KMS-11 (cell line): ENCODE results near the gene WDFY1.

Experiments
- H2AFZ ChIP-seq: fragments of 200-600 bp; sonication (generic); 2 replicates; pipeline ENCODE4 v1.6.1; 2016; ENCODE audit warnings: antibody characterized with exemption, mixed run types, low read depth
- H3K27ac ChIP-seq: fragments of 200-600 bp; sonication (generic); 2 replicates; pipeline ENCODE4 v1.6.1; 2016; ENCODE audit warnings: mild to moderate bottlenecking, mixed run types
- H3K27me3 ChIP-seq: fragments of 200-600 bp; sonication (generic); 2 replicates; pipeline ENCODE4 v1.6.1; 2017; ENCODE audit warnings: mild to moderate bottlenecking, low read depth, mixed run types, moderate library complexity; ENCODE audit not compliant: insufficient read depth
- H3K36me3 ChIP-seq: fragments of 200-600 bp; sonication (generic); 2 replicates; pipeline ENCODE4 v1.6.1; 2017; ENCODE audit warnings: mild to moderate bottlenecking, mixed run types; ENCODE audit not compliant: insufficient read depth
- H3K4me1 ChIP-seq: fragments of 200-600 bp; sonication (generic); 2 replicates; pipeline ENCODE4 v1.6.1; 2016; ENCODE audit warnings: mild to moderate bottlenecking, low read depth, mixed run types; ENCODE audit not compliant: poor library complexity, severe bottlenecking
- H3K4me2 ChIP-seq: fragments of 200-600 bp; sonication (generic); 2 replicates; pipeline ENCODE4 v1.7.0; 2016; ENCODE audit warnings: mild to moderate bottlenecking, mixed run types
- H3K4me3 ChIP-seq: fragments of 200-600 bp; sonication (generic); IDR thresholded peaks from 2 replicates; pipeline ENCODE4 v1.6.1; 2017; ENCODE audit warnings: low read depth, low read length, mixed read lengths; ENCODE audit not compliant: insufficient read depth
- H3K79me2 ChIP-seq: fragments of 200-600 bp; sonication (generic); 2 replicates; pipeline ENCODE4 v1.6.1; 2016; ENCODE audit warnings: low read depth, mixed run types; ENCODE audit not compliant: insufficient read depth
- H3K9ac ChIP-seq: fragments of 200-600 bp; sonication (generic); 2 replicates; pipeline ENCODE4 v1.6.1; 2016; ENCODE audit warnings: mild to moderate bottlenecking, mixed run types
- H4K20me1 ChIP-seq: fragments of 200-600 bp; sonication (generic); 2 replicates; pipeline ENCODE4 v1.6.1; 2016; ENCODE audit warnings: mild to moderate bottlenecking, mixed run types; ENCODE audit not compliant: insufficient read depth
- TF ChIP-seq, protein P1 (sequence below): fragments of 200-600 bp; sonication (generic); conservative IDR thresholded peaks from 2 replicates; pipeline ENCODE4 v1.6.1; 2017; ENCODE audit warnings: low read depth, mild to moderate bottlenecking, antibody characterized with exemption, low read length, moderate library complexity, mixed read lengths

The WDFY1 gene

DNA sequence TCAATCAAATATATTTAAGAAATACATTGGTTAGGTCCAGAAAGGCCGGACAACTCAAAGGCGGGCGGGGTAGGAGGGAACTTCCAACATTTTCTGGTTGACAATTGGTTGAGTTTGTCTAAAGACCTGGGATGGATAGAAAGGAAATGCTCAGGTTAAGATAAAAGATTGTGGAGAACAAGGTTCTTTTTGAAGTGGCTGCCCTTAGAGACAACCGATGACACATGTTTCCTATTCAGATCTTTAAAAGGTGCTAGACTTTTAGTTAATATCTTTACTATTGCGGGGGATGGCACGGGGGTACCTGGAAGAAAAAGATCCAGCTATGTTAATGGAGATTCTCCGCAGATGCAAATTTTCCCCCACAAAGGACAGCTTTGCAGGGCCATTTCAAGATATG, 97.7 kb downstream of the WDFY1 start:
- Histone ChIP-seq H3K27ac (no peak overlapping the region), H3K4me3 (no peak overlapping the region), H3K27me3 (no peaks in the 10 kb centered on the region), H3K9ac (no peak overlapping the region), H4K20me1 (no peaks in the 10 kb centered on the region), H3K79me2 (no peaks in the 10 kb centered on the region), H3K36me3 (no peaks in the 10 kb centered on the region), H3K4me1 (peaks cover 2% of the 10 kb centered on the region), H3K4me2 (no peak overlapping the region), H2AFZ (no peak overlapping the region)
- TF ChIP-seq, protein P1, sequence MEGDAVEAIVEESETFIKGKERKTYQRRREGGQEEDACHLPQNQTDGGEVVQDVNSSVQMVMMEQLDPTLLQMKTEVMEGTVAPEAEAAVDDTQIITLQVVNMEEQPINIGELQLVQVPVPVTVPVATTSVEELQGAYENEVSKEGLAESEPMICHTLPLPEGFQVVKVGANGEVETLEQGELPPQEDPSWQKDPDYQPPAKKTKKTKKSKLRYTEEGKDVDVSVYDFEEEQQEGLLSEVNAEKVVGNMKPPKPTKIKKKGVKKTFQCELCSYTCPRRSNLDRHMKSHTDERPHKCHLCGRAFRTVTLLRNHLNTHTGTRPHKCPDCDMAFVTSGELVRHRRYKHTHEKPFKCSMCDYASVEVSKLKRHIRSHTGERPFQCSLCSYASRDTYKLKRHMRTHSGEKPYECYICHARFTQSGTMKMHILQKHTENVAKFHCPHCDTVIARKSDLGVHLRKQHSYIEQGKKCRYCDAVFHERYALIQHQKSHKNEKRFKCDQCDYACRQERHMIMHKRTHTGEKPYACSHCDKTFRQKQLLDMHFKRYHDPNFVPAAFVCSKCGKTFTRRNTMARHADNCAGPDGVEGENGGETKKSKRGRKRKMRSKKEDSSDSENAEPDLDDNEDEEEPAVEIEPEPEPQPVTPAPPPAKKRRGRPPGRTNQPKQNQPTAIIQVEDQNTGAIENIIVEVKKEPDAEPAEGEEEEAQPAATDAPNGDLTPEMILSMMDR, result no peak

GRCh38 chr2:223846515-223846914, 98.6 kb downstream of the WDFY1 start:
- Histone ChIP-seq H3K79me2 (no peaks in the 10 kb centered on the region), H3K4me2 (no peak overlapping the region), H3K4me3 (no peak overlapping the region), H2AFZ (no peak overlapping the region), H3K27me3 (no peaks in the 10 kb centered on the region), H3K36me3 (no peaks in the 10 kb centered on the region), H3K4me1 (peaks cover 11% of the 10 kb centered on the region), H4K20me1 (no peaks in the 10 kb centered on the region), H3K27ac (no peak overlapping the region), H3K9ac (no peak overlapping the region)
- TF ChIP-seq, protein P1, result no peak

DNA sequence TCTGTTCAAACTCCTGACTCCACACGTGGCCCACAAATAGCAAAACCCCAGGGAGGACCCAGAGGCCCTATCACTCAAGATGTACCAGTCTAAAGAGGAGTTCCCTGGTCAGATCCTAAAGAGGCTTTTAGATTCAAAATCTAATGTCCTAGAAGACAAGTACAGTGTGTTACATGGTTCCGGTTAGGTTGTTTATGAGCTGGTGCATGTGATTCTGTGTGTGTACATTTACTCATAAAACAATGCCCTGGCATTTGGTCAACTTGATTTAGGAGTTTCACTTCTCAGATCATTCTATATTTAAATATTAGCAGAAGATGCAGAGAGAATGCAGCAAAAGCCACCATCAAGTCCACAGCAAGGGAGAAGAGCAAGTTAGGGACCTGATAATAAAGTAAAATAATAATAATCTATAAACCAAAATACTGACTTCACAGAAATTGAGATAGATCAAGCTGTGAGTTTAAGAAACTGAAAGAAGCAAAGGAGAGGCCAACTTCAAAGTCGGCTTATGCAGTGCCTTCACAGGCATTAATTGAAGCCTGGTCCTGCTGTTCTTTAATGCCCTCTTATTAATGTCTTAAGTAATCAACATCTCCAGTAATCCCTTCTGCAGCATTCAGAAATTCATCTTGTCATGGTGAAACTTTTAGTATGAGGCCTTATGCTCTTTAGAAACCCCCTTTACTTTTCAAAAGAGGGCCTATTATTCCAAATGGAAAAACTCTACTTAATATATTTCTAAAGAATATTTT, 103.5 kb downstream of the WDFY1 start:
- Histone ChIP-seq H3K27me3 (no peaks in the 10 kb centered on the region), H3K4me3 (no peak overlapping the region), H3K9ac (no peak overlapping the region; the same call in 1 of the 2 replicates), H3K79me2 (no peaks in the 10 kb centered on the region), H3K36me3 (no peaks in the 10 kb centered on the region), H3K4me1 (peaks cover 21% of the 10 kb centered on the region), H3K27ac (peak overlapping the region; percentile 36; the same call in 1 of the 2 replicates), H3K4me2 (peak overlapping the region; percentile 26; the same call in 1 of the 2 replicates), H2AFZ (peak overlapping the region; percentile 21; the same call in 1 of the 2 replicates), H4K20me1 (no peaks in the 10 kb centered on the region)
- TF ChIP-seq, protein P1, result no peak

DNA sequence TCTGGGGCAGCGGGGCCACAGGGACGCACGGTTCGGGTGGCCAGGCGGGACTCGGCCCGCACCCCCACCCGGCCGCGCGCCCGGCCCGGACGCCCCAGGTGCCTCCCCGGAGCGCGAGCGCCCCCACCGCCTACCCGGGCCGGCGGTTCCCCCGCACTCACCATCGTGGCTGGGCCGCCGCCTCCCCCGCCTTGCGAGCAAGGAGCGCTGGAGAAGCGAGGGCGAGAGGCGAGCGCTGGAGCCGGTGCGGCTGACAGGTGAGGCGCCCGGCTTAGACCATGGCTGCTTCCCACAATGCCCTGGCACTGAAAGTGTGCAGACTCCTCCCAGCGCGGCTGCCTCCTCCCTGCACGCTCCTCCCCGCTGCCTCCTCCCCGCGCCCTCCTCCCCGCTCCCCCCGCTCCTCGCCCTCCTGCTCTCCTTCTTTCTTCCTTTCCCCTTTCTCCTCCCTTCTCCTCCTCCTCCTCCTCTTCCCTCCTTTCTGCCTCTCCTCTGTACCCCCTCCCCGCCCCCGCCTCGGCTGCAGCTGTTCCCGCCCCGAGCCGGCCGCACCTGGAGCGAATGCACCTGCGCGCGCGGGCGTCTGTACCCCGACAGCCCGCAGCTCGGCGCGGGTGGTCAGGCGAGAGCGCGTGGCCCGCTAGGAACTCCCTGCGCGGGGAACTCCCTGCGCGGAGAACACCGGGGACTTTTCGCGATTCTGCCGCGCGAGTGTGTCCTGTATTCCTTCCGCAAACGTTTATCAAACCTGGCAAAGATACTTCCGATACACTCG, 107.7 kb downstream of the WDFY1 start, which contains the start of gene AP1S3:
AP1S3 (minus strand) TSS at position 296 of the 775 bp plus-strand sequence; CDS start at position 164, 132 bp downstream.
- Histone ChIP-seq H3K79me2 (no peaks in the 10 kb centered on the region; the same call in 1 of the 2 replicates), H4K20me1 (no peaks in the 10 kb centered on the region), H2AFZ (peak within 1 kb of the TSS; percentile 94), H3K4me1 (peaks cover 26% of the 10 kb centered on the region), H3K27me3 (no peaks in the 10 kb centered on the region), H3K4me2 (peak within 1 kb of the TSS; percentile 60), H3K9ac (peak within 1 kb of the TSS; percentile 55), H3K36me3 (no peaks in the 10 kb centered on the region), H3K27ac (0 out of 2 replicates have a peak within 1 kb of the TSS, but pooled peaks have one; percentile 18), H3K4me3 (peak within 1 kb of the TSS; percentile 66)
- TF ChIP-seq, protein P1, result 0 out of 2 replicates have a peak, but pooled peaks have one; percentile 5
